ENCODE results near the gene STK17A. TPM values are rescaled to one million over a fixed set of nuclear protein-coding genes. Genes with fewer than 3 reads are reported as not detected.

STK17A gene
- total RNA-seq, 2 experiments from 2014 or later: 43.2 to 50.9 TPM

- intact Hi-C loops (cut with DNase I, micrococcal nuclease): no loop called here
- Mint-ChIP-seq H3K4me1 (peaks cover 30% of the 10 kb centered on the region), H3K36me3 (ENCODE audit: low read depth) (no peaks in the 10 kb centered on the region), H3K9me3 (ENCODE audit: low read depth) (no peaks in the 10 kb centered on the region), H3K4me3 (no peak overlapping the region), H3K27ac (no peak overlapping the region), H3K27me3 (no peaks in the 10 kb centered on the region)
- POLR2A ChIA-PET: no interaction called here
- ATAC-seq: no peak
- CTCF ChIA-PET: interaction anchor here (1.0 kb wide), 1 partner anchor 170 kb away, joined by 5 read pairs; no protein-coding TSS in a partner anchor
- DNase-seq: no peak
Measured at GRCh38 chr7:43552122-43552521, 30.8 kb upstream of the STK17A start.

GRCh38 chr7:43553999-43554398 lies 28.9 kb upstream of the STK17A start:
- CTCF ChIA-PET: interaction anchor here (0.7 to 1.8 kb wide), 3 partner anchors 9 to 90 kb away, joined by 3 to 5 read pairs (median 4); partner anchors contain the start of gene STK17A
- POLR2A ChIA-PET: no interaction called here
- H3K27ac Mint-ChIP-seq: peak overlapping the region; percentile 55
- peaks cover 2% of the 10 kb centered on the region for H3K27me3 Mint-ChIP-seq
- H3K9me3 Mint-ChIP-seq (ENCODE audit: low read depth): no peaks in the 10 kb centered on the region
- H3K36me3 Mint-ChIP-seq (ENCODE audit: low read depth): no peaks in the 10 kb centered on the region
- ATAC-seq (peak; percentile 83), DNase-seq (peak; percentile 17)
- peak overlapping the region; percentile 20 for H3K4me3 Mint-ChIP-seq
- H3K4me1 Mint-ChIP-seq: peaks cover 32% of the 10 kb centered on the region
- intact Hi-C loops (cut with DNase I, micrococcal nuclease): no loop called here

GRCh38 chr7:43554423-43554822 lies 28.5 kb upstream of the STK17A start:
- H3K27ac Mint-ChIP-seq: peak overlapping the region; percentile 48
- DNase-seq: peak; percentile 27

GRCh38 chr7:43557831-43558495 lies 24.9 kb upstream of the STK17A start:
- DNase-seq (no peak), ATAC-seq (no peak)
- Mint-ChIP-seq H3K4me1 (peaks cover 30% of the 10 kb centered on the region), H3K36me3 (ENCODE audit: low read depth) (no peaks in the 10 kb centered on the region), H3K9me3 (ENCODE audit: low read depth) (no peaks in the 10 kb centered on the region), H3K27ac (no peak overlapping the region), H3K4me3 (no peak overlapping the region), H3K27me3 (peaks cover 5% of the 10 kb centered on the region)
- ChIA-PET CTCF (interaction anchor here (1.0 kb wide), 1 partner anchor 281 kb away, joined by 3 read pairs; no protein-coding TSS in a partner anchor), POLR2A (interaction anchor here (0.8 kb wide), 1 partner anchor 15 kb away, joined by 3 read pairs; no protein-coding TSS in a partner anchor)
- intact Hi-C loops (cut with DNase I, micrococcal nuclease): no loop called here

More at GRCh38 chr7:43554423-43554822, 28.5 kb upstream of the STK17A start:
- intact Hi-C loops (cut with DNase I, micrococcal nuclease): no loop called here
- H3K9me3 Mint-ChIP-seq (ENCODE audit: low read depth): no peaks in the 10 kb centered on the region
- H3K4me3 Mint-ChIP-seq: no peak overlapping the region
- ChIA-PET CTCF (interaction anchor here (1.5 to 1.8 kb wide), 2 partner anchors 9 to 28 kb away, joined by 4 to 5 read pairs; partner anchors contain the start of gene STK17A), POLR2A (no interaction called here)
- H3K36me3 Mint-ChIP-seq (ENCODE audit: low read depth): no peaks in the 10 kb centered on the region
- peaks cover 32% of the 10 kb centered on the region for H3K4me1 Mint-ChIP-seq
- peaks cover 2% of the 10 kb centered on the region for H3K27me3 Mint-ChIP-seq
- peak; percentile 52 for ATAC-seq

- ChIA-PET POLR2A (no interaction called here), CTCF (interaction anchor here (0.7 to 1.3 kb wide), 3 partner anchors 22 to 280 kb away, joined by 3 to 5 read pairs (median 4); partner anchors contain the start of gene STK17A)
- Mint-ChIP-seq H3K36me3 (ENCODE audit: low read depth) (no peaks in the 10 kb centered on the region), H3K9me3 (ENCODE audit: low read depth) (no peaks in the 10 kb centered on the region), H3K4me3 (no peak overlapping the region), H3K27ac (no peak overlapping the region), H3K27me3 (peaks cover 8% of the 10 kb centered on the region), H3K4me1 (peaks cover 18% of the 10 kb centered on the region)
- DNase-seq: no peak
- ATAC-seq: no peak
- intact Hi-C loops (cut with DNase I, micrococcal nuclease): no loop called here
Measured at GRCh38 chr7:43559171-43559945, 23.6 kb upstream of the STK17A start.

GRCh38 chr7:43559946-43560335 lies 23.0 kb upstream of the STK17A start:
- Mint-ChIP-seq H3K36me3 (ENCODE audit: low read depth) (no peaks in the 10 kb centered on the region), H3K27me3 (peaks cover 9% of the 10 kb centered on the region), H3K27ac (no peak overlapping the region), H3K4me3 (no peak overlapping the region), H3K9me3 (ENCODE audit: low read depth) (no peaks in the 10 kb centered on the region), H3K4me1 (peaks cover 12% of the 10 kb centered on the region)
- CTCF ChIA-PET: interaction anchor here (0.5 to 1.3 kb wide), 3 partner anchors 23 to 285 kb away, joined by 4 to 5 read pairs (median 4); partner anchors contain the start of gene STK17A
- POLR2A ChIA-PET: no interaction called here
- no peak for ATAC-seq
- intact Hi-C loops (cut with DNase I, micrococcal nuclease): no loop called here
- DNase-seq: no peak

- Mint-ChIP-seq H3K4me3 (no peak overlapping the region), H3K9me3 (ENCODE audit: low read depth) (no peaks in the 10 kb centered on the region), H3K27ac (no peak overlapping the region), H3K36me3 (ENCODE audit: low read depth) (no peaks in the 10 kb centered on the region), H3K4me1 (peaks cover 10% of the 10 kb centered on the region), H3K27me3 (peaks cover 9% of the 10 kb centered on the region)
- no peak for ATAC-seq
- ChIA-PET POLR2A (interaction anchor here (0.6 kb wide), 1 partner anchor 10 kb away, joined by 4 read pairs; no protein-coding TSS in a partner anchor), CTCF (interaction anchor here (1.2 to 1.3 kb wide), 3 partner anchors 10 to 154 kb away, joined by 3 to 5 read pairs (median 3); partner anchors contain the start of gene STK17A)
- DNase-seq: no peak
- intact Hi-C loops (cut with DNase I, micrococcal nuclease): no loop called here
Measured at GRCh38 chr7:43560742-43561330, 22.1 kb upstream of the STK17A start.

- no peak for DNase-seq
- ChIA-PET POLR2A (no interaction called here), CTCF (interaction anchor here (0.7 to 1.9 kb wide), 4 partner anchors 11 to 482 kb away, joined by 3 to 6 read pairs (median 4); partner anchors contain the start of genes DBNL and STK17A)
- Mint-ChIP-seq H3K36me3 (ENCODE audit: low read depth) (no peaks in the 10 kb centered on the region), H3K27ac (peak overlapping the region; percentile 38), H3K27me3 (peaks cover 9% of the 10 kb centered on the region), H3K9me3 (ENCODE audit: low read depth) (no peaks in the 10 kb centered on the region), H3K4me1 (no peaks in the 10 kb centered on the region), H3K4me3 (no peak overlapping the region)
- no peak for ATAC-seq
- intact Hi-C loops (cut with DNase I, micrococcal nuclease): no loop called here
Measured at GRCh38 chr7:43562383-43562782, 20.5 kb upstream of the STK17A start.

GRCh38 chr7:43565786-43566185 lies 17.1 kb upstream of the STK17A start:
- POLR2A ChIA-PET: interaction anchor here (0.6 kb wide), 1 partner anchor 1299 kb away, joined by 9 read pairs; no protein-coding TSS in a partner anchor
- intact Hi-C loops (cut with DNase I, micrococcal nuclease): no loop called here

GRCh38 chr7:43568529-43568928 lies 14.4 kb upstream of the STK17A start:
- CTCF ChIA-PET: interaction anchor here (1.3 to 2.1 kb wide), 3 partner anchors 14 to 268 kb away, joined by 4 to 11 read pairs (median 8); partner anchors contain the start of gene STK17A
- DNase-seq: no peak
- H3K27ac Mint-ChIP-seq: no peak overlapping the region

More at GRCh38 chr7:43565786-43566185, 17.1 kb upstream of the STK17A start:
- Mint-ChIP-seq H3K27ac (no peak overlapping the region), H3K4me3 (no peak overlapping the region), H3K4me1 (peaks cover 8% of the 10 kb centered on the region), H3K36me3 (ENCODE audit: low read depth) (no peaks in the 10 kb centered on the region), H3K27me3 (peaks cover 9% of the 10 kb centered on the region), H3K9me3 (ENCODE audit: low read depth) (no peaks in the 10 kb centered on the region)
- ATAC-seq (no peak), DNase-seq (no peak)
- CTCF ChIA-PET: interaction anchor here (0.6 to 1.3 kb wide), 3 partner anchors 17 to 361 kb away, joined by 3 to 4 read pairs (median 4); partner anchors contain the start of gene STK17A

GRCh38 chr7:43569424-43569823 lies 13.5 kb upstream of the STK17A start:
- Mint-ChIP-seq H3K9me3 (ENCODE audit: low read depth) (no peaks in the 10 kb centered on the region), H3K27me3 (peaks cover 2% of the 10 kb centered on the region), H3K36me3 (ENCODE audit: low read depth) (no peaks in the 10 kb centered on the region), H3K27ac (no peak overlapping the region), H3K4me1 (peaks cover 22% of the 10 kb centered on the region), H3K4me3 (no peak overlapping the region)
- intact Hi-C loops (cut with DNase I, micrococcal nuclease): no loop called here
- ChIA-PET POLR2A (no interaction called here), CTCF (interaction anchor here (1.5 to 2.1 kb wide), 2 partner anchors 13 to 130 kb away, joined by 8 to 11 read pairs; partner anchors contain the start of gene STK17A)
- DNase-seq (no peak), ATAC-seq (no peak)

More at GRCh38 chr7:43568529-43568928, 14.4 kb upstream of the STK17A start:
- ATAC-seq: no peak
- intact Hi-C loops (cut with DNase I, micrococcal nuclease): no loop called here
- peaks cover 4% of the 10 kb centered on the region for H3K27me3 Mint-ChIP-seq
- H3K9me3 Mint-ChIP-seq (ENCODE audit: low read depth): no peaks in the 10 kb centered on the region
- H3K36me3 Mint-ChIP-seq (ENCODE audit: low read depth): no peaks in the 10 kb centered on the region
- H3K4me3 Mint-ChIP-seq: no peak overlapping the region
- H3K4me1 Mint-ChIP-seq: peaks cover 22% of the 10 kb centered on the region
- POLR2A ChIA-PET: no interaction called here
